ENCODE data around the gene PLPPR1.

- no peak for TF ChIP-seq CTCF (IDR thresholded peaks at IDR 0.05; ENCODE audit: low read length)
- TF ChIP-seq EZH2 (IDR thresholded peaks at IDR 0.05; ENCODE audit: borderline replicate concordance, low read length) = no peak
Observed at GRCh38 chr9:101030086-101030391, 1.5 kb downstream of the PLPPR1 start.

All from OCI-LY1 (cell line).